HG02588 (cell line): ENCODE measurements around the gene DNALI1.
"Not testable (repeated sequence)": the region's sequence is repeated elsewhere in the genome, so short reads cannot be mapped to it uniquely, and the experiment has no call there.

Experiments
- ATAC-seq: cut with Tn5 transposase; IDR thresholded peaks from one replicate; pipeline ENCODE4 v1.9.1; 2021; ENCODE audit warnings: mild to moderate bottlenecking, moderate library complexity; ENCODE audit not compliant: unreplicated experiment

DNALI1 gene

DNA sequence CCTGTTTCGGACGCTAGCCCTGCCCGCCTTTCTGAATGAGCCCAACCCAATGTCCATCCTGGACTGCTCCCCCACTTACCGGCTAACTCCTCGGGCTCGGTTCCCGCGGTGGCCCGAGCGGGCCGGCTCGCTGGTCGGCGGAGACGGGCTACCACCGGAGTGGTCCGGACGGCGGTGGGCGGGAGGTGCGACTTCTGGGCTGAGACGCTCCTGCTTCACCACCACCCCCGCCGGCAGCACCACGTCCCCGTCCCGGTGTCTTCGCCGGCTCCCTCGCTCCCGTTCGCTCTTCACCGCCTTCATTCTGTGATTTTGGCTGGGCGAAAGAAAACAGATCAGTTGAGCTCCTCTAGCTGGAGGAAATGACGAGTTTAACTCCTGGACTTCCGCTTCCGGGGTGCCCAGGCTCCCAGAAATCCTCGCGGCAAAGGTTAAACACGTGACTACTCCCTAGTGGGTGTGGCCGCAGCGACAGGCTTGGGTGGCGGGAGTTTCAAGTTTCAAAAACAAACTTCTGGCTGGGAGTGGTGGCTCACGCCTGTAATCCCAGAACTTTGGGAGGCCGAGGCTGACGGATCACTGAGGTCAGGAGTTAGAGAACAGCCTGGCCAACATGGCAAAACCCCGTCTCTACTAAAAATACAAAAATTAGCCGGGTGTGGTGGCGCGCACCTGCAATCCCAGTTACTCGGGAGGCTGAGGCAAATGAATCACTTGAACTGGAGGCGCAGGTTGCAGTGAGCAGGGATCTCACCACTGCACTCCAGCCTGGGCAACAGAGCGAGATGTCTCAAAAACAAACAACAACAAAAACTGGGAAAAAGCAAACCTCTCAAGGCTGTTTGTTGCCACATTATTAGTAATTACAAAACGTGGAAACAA lies 2.6 kb upstream of the DNALI1 start, which contains the start of gene SNIP1:
Gene SNIP1, minus strand, starts transcription at position 367 of the 882 bp plus-strand sequence. Its CDS starts 64 bp downstream, at position 303.
- peak; percentile 76 for ATAC-seq

DNA sequence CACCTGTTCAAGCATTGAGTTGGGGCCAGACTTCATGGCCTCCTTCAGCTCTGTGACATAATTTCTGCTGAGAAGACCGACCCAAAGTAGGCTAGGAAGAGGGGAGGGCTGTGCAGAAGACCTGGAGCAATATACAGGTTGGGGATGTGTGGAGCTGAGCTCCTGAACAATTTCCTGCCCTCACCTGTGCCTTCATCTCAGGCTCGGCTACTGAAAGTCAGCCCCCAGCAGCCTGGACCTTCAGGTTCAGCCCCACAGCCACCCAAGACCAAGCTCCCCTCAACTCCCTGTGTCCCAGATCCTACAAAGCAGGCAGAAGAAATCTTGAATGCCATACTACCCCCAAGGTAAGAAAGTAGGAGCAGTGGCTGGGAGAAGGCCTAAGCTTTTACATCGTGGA lies 662 bp downstream of the DNALI1 start:
- ATAC-seq = no peak

DNA sequence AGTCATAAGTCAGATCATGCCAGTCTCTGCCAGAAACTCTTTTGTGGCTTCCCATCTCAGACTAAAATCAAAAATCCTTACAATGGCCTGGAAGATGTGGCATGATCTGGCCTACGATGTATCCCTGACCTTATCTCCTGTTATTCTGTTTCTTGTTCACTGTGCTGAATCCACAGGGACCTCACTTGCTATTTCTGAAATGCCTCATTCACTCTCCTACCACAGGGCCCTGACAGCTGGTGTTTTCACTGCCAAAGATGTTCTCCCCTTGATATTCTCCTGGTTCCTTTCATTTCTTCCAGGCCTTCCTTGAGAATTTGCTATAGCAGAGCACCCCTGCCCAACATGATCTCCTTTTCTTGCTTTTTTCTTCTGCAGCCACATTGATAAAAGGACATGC lies 1.7 kb downstream of the DNALI1 start:
- ATAC-seq = no peak

DNA sequence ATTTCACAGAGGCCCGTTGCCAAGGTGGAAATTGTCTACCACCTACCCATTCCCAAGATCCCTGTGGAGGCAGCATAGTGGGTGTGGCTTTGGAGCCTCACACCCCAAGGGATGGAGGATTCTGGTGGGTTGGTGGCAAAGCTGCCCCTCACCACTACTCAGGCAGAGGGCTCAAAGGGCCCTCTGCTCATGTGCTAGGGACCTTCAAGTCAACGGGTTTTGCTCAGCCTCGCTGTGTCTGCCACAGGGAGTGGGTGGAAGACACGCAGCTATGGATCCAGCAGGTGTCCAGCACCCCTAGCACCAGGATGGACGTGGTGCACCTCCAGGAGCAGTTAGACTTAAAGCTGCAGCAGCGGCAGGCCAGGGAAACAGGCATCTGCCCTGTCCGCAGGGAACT lies 2.3 kb downstream of the DNALI1 start:
- no peak for ATAC-seq

DNA sequence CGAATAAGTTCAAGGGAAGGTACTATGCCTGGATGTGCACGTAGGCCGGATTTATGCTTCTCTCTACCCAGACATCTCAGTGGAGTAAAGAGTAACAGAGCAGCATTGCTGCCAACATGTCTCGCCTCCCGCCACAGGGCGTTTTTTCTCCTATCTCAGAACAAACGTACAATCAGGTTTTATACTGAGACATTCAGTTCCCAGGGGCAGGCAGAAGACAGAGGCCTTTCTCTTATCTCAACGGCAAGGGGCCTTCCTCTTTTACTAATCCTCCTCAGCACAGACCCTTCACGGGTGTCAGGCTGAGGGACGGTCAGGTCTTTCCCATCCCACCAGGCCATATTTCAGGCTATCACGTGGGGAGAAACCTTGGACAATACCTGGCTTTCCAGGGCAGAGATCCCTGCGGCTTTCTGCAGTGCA lies 3.2 kb downstream of the DNALI1 start:
- ATAC-seq = not testable (repeated sequence)

DNA sequence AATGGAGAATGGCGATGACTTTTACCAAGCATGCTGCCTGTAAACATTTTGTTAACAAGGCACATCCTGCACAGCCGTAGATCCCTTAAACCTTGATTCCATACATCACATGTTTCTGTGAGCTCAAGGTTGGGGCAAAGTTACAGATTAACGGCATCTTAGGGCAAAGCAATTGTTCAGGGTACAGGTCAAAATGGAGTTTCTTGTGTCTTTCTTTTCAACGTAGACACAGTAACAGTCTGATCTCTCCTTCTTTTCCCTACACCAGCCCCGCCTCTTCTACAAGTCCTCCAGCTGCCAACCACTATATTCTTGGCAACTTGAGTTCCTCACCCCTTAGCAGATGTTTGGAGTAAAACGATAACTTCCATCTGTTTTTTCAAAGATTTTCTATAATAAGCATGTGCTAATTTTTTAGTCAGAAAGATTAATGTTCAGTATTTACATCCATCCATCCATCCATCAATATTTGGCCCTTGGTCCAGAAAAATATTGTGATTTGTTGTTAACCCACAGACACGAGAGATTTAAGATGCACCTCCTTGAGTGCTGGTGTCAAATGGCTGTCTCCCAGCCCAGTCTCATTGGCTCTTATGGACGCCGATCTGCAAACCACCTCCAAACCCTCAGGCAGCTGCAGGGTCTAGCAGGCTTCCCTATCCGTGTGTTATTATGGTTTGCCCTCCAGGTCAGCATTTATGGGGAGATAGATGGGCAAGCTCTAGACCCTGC lies 3.8 kb downstream of the DNALI1 start:
- ATAC-seq = no peak

DNA sequence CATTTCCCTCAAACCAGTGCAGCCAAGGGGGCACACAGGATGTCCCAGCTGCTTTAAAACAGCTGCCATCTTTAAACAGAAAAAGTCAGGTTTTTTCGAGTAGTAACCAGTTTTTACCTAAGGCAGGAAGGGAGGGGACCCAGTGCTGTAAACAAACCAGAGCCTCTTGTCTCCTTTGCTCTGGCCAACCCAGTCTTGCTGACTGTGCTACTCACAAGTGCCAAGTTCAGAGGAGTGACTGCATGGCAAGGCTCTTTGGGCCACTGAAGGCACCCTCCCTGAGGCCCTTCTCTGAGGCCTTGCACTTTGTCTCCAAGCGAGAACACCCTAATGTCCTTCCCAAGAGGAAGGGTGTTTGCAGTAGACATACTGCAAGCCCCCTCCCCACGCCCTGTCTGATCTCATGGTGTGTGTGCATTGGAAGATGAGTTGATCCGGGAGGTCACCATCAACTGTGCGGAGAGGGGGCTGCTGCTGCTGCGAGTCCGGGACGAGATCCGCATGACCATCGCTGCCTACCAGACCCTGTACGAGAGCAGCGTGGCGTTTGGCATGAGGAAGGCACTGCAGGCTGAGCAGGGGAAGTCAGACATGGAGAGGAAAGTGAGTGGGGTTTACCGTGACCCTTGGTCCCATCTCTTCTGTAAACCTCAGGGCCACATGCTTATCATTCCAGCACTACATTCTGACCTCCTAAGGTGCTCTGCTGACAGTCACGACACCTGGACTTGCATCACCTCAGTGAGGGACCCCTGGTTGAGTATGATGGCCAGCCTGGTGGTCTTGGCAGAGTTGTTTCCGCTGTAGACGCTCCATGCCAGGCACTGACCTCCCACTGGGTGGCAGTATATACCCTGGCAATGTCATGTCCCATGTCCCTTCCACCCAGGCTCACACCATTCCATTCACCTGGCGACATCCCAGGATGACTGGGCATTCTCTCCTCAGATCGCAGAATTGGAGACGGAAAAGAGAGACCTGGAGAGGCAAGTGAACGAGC lies 4.7 kb downstream of the DNALI1 start:
- no peak for ATAC-seq

DNA sequence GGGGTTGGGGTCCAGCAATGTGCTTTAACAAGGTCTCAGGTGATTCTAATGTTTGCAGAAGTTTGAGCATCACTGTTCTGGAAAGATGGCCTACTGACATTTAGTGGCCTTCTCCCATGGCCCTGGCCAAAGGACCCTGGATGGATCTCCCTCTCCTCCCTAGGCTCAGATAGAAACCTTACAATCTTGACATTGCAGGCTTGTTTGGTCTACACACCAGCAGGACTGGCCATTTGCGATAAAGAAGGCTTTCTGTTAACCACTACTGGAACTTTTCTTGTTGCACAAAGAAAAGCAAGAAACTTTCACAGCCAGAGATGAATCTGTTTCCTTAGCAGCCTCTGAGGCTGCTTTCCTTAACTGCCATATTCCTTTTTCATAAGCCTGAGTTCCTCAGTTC lies 6.2 kb downstream of the DNALI1 start:
- ATAC-seq = no peak

DNA sequence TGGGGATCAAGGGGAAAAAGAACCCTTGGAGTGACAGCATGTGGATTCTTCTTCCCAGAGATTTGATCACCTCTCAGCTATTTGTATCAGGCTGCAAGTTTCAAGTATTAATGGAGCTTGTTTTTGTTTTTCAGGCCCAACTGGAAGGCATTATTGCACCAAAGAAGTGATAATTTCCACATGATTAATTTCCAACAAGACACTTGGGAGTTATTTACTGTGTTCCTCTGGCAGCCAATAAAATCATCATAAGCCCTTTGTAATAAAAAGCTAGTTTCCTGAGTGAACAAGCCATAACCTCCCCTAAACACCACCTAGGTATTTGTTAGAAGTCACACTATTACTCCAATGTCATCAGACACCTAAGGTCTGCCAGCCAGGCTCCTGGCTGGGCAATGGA lies 8.2 kb downstream of the DNALI1 start:
- no peak for ATAC-seq

DNA sequence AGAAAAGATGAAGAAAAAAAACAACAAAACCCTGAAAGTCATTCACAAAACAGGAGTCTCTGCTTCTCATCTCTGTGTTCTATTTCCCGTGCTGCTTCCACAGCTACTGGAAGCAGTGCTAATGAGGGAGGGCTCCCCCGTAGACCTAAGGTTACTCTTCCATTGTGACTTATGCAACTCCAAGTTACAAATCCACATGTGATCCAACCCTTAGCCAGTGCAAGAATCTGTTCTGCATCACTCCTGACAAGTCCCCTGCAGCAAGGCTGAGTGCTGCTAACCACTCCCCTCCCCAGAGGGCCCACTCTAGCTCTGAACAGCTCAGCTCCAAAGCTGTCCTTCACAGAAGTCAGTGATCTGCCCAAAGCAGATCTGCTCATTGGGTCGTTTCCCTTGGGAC lies 10.3 kb downstream of the DNALI1 start:
- no peak for ATAC-seq

DNA sequence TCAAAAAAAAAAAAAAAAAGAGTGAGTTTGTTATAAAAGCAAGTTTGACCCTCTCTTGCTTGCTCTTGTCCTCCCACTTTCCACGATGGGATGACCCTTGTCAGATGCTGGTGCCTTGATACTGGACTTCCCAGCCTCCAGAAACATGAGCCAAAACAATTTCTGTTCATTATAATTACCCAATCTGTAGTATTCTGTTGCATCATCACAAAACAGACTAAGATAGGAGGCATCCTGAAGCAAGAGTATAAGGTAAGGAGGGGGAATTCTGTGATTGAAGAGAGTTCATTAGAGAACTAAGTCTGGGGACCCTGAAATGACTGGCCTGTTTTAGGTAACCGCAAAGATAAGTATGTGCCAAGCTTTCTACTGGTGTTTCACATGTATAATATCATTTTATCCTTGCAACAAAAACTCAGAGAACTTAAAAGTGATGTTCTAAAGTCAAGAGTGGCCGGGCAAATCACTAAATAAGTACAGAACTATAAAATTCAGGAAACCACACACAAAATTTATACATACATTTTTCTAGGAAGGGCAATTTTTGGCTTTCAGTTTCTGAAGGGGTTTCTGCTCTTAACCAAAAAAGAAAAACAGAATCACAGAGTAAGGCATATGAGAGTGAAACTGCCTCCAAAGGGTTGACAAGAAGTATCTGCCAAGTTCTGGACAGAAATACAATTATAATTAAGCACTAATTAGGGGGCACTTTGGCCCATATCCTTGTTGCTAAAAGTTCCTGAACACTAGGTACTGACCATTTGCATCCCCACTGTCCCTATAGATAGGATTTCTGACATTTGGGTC lies 14.0 kb downstream of the DNALI1 start:
- ATAC-seq = no peak

DNA sequence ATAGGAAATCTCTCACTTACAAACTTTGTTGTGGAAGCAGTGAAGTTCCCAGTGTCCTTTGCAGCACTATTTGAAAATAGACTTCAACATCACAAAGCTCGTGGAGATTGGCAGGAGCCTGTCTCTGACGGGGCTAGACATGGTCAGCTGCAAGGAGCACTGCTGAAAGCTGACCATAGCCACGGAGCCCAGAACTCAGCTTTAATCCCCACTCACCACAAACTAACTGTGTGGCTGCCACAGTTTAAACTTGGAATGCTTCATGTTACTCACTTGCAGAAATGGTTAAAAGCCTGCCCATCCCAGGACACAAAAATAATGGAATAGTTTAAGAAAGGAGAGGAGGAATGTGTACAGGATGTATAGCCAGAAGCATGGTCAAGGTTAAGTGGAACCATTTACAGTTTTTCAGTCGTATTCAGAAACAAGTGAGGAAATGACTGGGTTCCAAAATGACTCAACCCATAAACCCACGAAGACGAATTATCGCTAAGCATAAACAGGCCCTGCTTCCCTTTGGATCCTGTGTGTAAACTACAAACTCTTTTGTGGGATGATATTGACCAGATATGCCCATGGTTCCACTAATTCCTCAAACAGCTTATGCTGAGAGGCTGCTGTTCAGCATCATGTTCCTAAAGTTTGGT lies 18.2 kb downstream of the DNALI1 start:
- no peak for ATAC-seq

DNA sequence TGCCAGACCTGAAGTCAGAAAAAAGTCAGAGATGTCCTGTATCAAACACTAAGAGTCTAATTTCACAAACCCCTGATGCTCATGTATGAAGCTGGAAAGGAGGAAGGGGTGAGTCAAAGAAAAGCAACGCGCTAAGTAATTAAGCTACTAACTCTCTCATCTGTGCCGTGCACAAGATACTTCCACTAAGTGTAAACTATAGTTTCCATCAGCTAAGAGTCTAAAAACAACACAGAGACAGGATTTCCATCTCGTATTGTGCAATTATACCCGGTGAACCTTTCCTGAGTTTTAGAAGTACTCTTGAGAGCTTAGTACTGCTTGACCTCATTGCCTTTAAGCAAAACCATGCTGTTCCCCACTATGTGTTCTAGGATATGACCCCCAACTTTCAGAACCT lies 19.0 kb downstream of the DNALI1 start:
- no peak for ATAC-seq

DNA sequence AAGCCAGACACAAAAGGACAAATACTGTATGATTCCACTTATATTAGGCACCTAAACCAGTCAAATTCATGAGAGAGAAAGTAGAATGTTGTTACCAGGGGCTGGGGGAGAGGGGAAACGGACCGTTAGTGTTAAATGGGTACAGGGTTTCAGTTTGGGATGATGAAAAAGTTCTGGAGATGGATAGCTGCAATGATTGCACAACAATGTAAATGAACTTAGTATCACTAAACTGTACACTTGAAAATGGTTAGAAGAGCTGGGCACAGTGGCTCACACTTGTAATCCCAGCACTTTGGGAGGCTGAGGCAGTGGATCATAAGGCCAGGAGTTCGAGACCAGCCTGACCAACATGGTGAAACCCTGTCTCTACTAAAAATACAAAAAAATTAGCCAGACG lies 27.8 kb downstream of the DNALI1 start:
- not testable (repeated sequence) for ATAC-seq

DNA sequence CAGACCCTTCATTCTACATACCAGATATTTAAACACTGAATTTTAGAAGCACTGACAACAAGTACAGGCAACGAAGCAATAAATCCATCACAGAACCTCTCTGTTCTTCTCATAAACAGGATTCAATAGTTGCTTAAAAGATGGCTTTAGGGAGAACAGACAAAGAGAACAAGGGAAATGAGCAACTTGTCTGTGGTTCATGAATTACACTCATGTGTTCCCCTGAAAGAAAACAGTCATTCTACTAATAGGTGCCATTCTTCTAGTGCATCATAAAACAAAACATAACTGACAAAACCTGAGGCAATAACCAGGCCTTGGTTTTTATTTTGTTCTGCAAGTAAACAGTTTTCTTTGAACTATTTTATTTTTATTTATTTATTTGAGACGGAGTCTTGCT lies 32.2 kb downstream of the DNALI1 start:
- ATAC-seq = no peak

DNA sequence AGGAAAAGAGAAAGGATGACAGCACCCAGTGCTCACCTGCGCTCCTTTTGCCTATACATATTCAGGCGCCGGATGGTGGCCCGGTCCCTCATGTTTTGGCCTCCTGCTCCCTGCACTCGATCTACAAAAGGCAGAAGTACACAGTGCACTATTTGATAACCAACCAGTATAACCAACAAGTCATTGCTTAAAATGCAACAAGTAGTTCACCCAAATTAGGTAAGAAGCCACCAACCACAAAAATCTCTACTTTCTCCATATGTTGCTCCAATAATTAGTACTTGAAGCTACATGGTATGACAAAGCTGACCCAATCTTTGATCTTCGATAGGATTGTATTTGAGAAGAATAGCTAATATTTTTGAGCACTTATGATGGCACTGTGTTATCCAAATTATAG lies 37.0 kb downstream of the DNALI1 start:
- ATAC-seq = no peak

DNA sequence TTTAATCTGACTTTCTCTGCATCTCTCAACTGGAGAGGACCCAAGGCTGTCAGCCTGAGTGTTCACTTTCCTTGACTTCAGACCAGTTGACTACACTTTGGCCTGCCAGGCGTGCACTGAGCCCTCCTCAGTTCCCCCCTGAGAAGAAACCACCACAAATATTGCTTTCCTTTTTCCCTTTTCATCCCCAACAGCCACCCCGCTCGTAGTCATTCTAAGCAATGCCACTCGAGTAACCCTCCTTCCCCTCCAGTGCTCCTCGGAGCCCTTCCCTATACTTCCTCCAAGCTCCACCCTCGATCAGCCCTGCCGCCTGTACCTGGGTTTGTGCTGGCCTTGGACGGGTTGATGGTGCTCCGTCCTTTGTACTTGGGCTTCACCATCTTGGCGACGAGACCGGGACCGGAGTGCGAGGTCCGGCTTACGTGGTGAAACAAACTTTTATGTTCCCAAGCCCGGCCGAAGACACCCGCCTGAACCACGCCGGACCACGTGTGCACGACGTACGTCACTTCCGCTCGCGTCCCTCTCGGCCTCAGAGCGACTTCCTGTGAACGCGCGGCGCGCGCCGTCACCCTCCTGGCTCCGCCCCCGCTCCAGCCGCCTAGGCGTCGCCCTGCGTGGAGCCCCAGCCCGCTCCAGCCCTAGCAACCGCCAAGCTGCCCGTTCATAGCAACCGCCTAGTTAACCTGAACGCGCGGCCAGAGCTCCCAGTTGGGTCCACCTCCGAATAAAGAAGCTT lies 38.9 kb downstream of the DNALI1 start, which contains the start of gene GNL2:
Gene GNL2, minus strand, starts transcription at position 498 of the 742 bp plus-strand sequence. Its CDS starts 115 bp downstream, at position 383.
- peak; percentile 97 for ATAC-seq

DNA sequence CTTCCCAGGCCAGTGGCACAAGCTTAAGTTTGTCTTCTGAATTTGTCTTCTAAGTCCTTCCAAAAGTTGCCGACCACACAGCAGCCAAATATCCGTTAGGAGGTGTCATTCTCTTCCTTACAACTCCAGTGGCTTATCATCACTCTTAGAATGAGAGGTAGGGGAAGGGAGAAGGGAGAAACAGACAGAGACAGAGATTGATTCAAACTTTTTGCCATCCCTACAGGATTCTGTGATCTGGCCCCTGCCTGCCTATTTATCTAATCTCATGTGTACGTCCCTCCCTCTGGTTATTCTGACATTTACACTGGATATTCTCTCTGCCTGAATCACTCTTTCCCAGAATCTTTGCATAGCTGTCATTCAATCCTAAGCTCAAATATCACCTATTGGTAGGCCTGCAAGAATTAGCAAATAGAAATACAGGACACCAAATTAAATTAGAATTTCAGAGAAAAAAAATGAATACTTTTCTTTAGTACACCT lies 39.5 kb downstream of the DNALI1 start:
- ATAC-seq = no peak

DNA sequence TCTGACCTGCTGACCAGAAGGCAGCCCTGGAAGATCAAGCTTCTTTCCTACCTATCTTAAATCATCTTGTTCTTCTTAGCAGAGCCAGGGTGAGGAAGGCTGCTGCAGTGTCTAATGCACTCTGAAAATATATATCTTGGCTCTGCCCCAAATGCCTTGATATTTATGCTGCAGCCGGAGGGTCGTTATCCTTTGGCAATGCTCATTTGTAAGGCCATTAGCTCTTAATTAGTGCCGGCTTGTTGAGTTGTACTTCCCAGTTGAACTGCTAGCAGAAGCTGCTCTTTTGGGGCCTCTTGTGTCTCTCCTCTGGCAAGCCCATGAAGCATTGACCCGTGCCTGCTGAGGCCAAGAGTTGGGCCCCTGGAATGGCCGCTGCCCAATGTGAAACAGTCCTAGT lies 43.2 kb downstream of the DNALI1 start:
- ATAC-seq = no peak
